ENCODE measurements around the gene ALS2.

DNA sequence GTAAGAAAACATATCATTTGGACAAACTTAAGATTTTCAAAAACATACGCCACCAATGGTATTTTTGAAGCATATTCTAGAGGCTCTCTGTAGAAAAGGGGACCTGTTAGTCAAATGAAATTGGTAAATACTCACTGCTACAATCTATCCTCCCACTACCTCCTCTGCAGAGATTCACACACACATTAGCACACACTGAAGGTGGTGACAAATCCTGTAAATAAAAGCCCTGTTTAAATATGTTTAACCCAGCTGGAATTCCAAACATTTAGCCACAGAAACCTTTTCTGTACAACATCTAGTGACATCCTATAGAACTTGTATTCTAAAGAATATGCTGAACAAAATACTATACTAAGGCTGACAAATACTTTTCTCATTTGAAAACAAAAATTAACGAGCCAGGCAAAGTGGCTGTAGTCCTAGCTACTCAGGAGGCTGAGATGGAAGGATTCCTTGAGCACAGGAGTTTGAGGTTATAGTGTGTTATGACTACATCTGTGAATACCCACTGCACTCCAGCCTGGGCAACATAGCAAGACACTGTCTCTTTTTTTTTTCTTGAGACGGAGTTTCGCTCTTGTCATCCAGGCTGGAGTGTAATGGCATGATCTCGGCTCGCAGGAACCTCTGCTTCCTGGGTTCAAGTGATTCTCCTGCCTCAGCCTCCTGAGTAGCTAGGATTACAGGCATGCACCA is 25.9 kb downstream of the ALS2 start:
- TF ChIP-seq, protein P1, sequence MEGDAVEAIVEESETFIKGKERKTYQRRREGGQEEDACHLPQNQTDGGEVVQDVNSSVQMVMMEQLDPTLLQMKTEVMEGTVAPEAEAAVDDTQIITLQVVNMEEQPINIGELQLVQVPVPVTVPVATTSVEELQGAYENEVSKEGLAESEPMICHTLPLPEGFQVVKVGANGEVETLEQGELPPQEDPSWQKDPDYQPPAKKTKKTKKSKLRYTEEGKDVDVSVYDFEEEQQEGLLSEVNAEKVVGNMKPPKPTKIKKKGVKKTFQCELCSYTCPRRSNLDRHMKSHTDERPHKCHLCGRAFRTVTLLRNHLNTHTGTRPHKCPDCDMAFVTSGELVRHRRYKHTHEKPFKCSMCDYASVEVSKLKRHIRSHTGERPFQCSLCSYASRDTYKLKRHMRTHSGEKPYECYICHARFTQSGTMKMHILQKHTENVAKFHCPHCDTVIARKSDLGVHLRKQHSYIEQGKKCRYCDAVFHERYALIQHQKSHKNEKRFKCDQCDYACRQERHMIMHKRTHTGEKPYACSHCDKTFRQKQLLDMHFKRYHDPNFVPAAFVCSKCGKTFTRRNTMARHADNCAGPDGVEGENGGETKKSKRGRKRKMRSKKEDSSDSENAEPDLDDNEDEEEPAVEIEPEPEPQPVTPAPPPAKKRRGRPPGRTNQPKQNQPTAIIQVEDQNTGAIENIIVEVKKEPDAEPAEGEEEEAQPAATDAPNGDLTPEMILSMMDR (IDR thresholded peaks at IDR 0.05; ENCODE audit: low read depth, low read length): no peak
- TF ChIP-seq POLR2A (IDR thresholded peaks at IDR 0.05; ENCODE audit: extremely low read depth, insufficient read length): no peak

Measured in NB4 (cell line).